Right lobe of liver (tissue), 6 donors: Measurements from ENCODE around the gene ATG9B. TPM values are rescaled to one million over a fixed set of nuclear protein-coding genes. Genes with fewer than 3 reads are reported as not detected.

Experiments used
- ATAC-seq, 4 donors: fragments of 200-7000 bp; cut with Tn5 transposase; one replicate each; pipeline ENCODE4 v1.9.1; 2020; ENCODE audit warnings: mild to moderate bottlenecking in 4 of 4, moderate library complexity in 4 of 4
- DNase-seq, 3 donors: peaks; one replicate each; pipeline ENCODE4 v3.0.0-alpha.2; 2020
- H3K27ac ChIP-seq, 3 donors: fragments of 200-600 bp; one replicate each; pipeline ENCODE4 v1.8.0; 2022
- H3K27me3 ChIP-seq, 2 donors: fragments of 200-600 bp; one replicate each; pipeline ENCODE4 v1.8.0; 2022
- H3K36me3 ChIP-seq, 4 donors: fragments of 200-600 bp; sonication (generic) in 1 of 4; one replicate each; pipeline versions ENCODE4 v1.5.1 to v1.8.0; 2017 to 2022; ENCODE audit warnings: control low read depth in 1 of 4
- H3K4me1 ChIP-seq, 4 donors: fragments of 200-600 bp; sonication (generic) in 1 of 4; one replicate each; pipeline versions ENCODE4 v1.5.1 to v1.8.0; 2017 to 2022; ENCODE audit warnings: control low read depth in 1 of 4
- H3K4me3 ChIP-seq, 3 donors: fragments of 200-600 bp; one replicate each; pipeline ENCODE4 v1.8.0; 2022
- H3K9me3 ChIP-seq, 4 donors: fragments of 200-600 bp; sonication (generic) in 1 of 4; one replicate each; pipeline versions ENCODE4 v1.5.1 to v1.8.0; 2017 to 2022; ENCODE audit warnings: control low read depth in 1 of 4
- CTCF ChIP-seq, 4 donors: fragments of 200-600 bp in 3 of 4; fragments of 450-650 bp in 1 of 4; IDR thresholded peaks; one replicate each; pipeline versions ENCODE4 v1.5.1 to v1.8.0; 2016 to 2022; ENCODE audit warnings: antibody characterized with exemption in 4 of 4, mild to moderate bottlenecking in 2 of 4
- POLR2A ChIP-seq: fragments of 450-650 bp; IDR thresholded peaks from one replicate; pipeline ENCODE4 v1.6.1; 2017; ENCODE audit warnings: antibody characterized with exemption, mild to moderate bottlenecking
- WGBS: methylation state at CpG from one replicate; pipeline ENCODE4 v1.1.6; 2018; ENCODE audit warnings: low coverage, low lambda C conversion rate; ENCODE audit not compliant: insufficient coverage; ENCODE audit errors: missing lambda C conversion rate; 5-methylcytosine and 5-hydroxymethylcytosine counted together
- intact Hi-C, 2 donors: fragments of 100-400 bp; cut with DNase I; formaldehyde crosslinking; loops; one replicate each; pipeline versions ENCODE4 v1.11.2 to v1.14.1; 2022
- total RNA-seq, 6 experiments: library from RNA; depleted of rRNA in 2 of 6; stranded (reverse); fragments of >200 nt in 2 of 6; fragmentation: NEBNext Ultra II Directional in 3 of 6; extraction: Animal tissue kit (Norgen Biotek cat#: 25700) in 3 of 6; gene quantifications; one replicate each; pipeline versions ENCODE4 v1.1.0 to v1.2.4, GENCODE V29; 2016 to 2023
- donor health status: DM: no; HTN: yes; CAD: no.
- donor health status: DM: no; HTN: no; CAD: no.
- donor health status: DM: no; HTN: no; CAD: no.
- donor health status: DM: no; HTN: yes; CAD: no.
- donor health status: DM: no; HTN: yes; CAD: no.

Gene ATG9B
- total RNA-seq, 6 experiments from 2014 or later: 0.40 TPM; not detected in 5

GRCh38 chr7:151000897-151001495, 23.3 kb downstream of the ATG9B start:
- H3K4me1 ChIP-seq: no peaks in the 10 kb centered on the region
- no peaks in the 10 kb centered on the region for H3K27me3 ChIP-seq
- no peak overlapping the region for H3K4me3 ChIP-seq
- H3K9me3 ChIP-seq: no peaks in the 10 kb centered on the region
- TF ChIP-seq CTCF (IDR thresholded peaks at IDR 0.05): no peak
- TF ChIP-seq POLR2A: no peak
- intact Hi-C loops: no loop called here
- 77% methylated on average over 3 of the region's 13 CpGs for WGBS
- no peaks in the 10 kb centered on the region for H3K36me3 ChIP-seq
- no peak for DNase-seq
- no peak overlapping the region for H3K27ac ChIP-seq
- ATAC-seq: no peak

GRCh38 chr7:150999497-151000230, 24.6 kb downstream of the ATG9B start:
- TF ChIP-seq POLR2A: no peak
- no peak for TF ChIP-seq CTCF (IDR thresholded peaks at IDR 0.05)
- Histone ChIP-seq H3K4me1 (no peaks in the 10 kb centered on the region), H3K27ac (no peak overlapping the region), H3K9me3 (no peaks in the 10 kb centered on the region), H3K27me3 (no peaks in the 10 kb centered on the region), H3K4me3 (no peak overlapping the region), H3K36me3 (no peaks in the 10 kb centered on the region)
- DNase-seq (no peak), ATAC-seq (no peak)
- intact Hi-C loops: no loop called here
- WGBS: 57% methylated on average over 5 of the region's 5 CpGs

- DNase-seq (no peak), ATAC-seq (no peak)
- TF ChIP-seq POLR2A: no peak
- no peak for TF ChIP-seq CTCF (IDR thresholded peaks at IDR 0.05)
- Histone ChIP-seq H3K27ac (no peak overlapping the region), H3K27me3 (no peaks in the 10 kb centered on the region), H3K36me3 (no peaks in the 10 kb centered on the region), H3K9me3 (no peaks in the 10 kb centered on the region), H3K4me3 (no peak overlapping the region), H3K4me1 (no peaks in the 10 kb centered on the region)
- WGBS: no CpG with 5 or more reads among the region's 12 CpGs
- intact Hi-C loops: no loop called here
These were observed 25.3 kb downstream of the ATG9B start for GRCh38 chr7:150999001-150999400.

- H3K9me3 ChIP-seq: no peaks in the 10 kb centered on the region
- intact Hi-C loops: no loop called here
- WGBS: 67% methylated on average over 16 of the region's 20 CpGs
- TF ChIP-seq CTCF (IDR thresholded peaks at IDR 0.05): no peak
- no peak for TF ChIP-seq POLR2A
- no peak overlapping the region for H3K4me3 ChIP-seq
- no peaks in the 10 kb centered on the region for H3K4me1 ChIP-seq
- no peak overlapping the region for H3K27ac ChIP-seq
- H3K36me3 ChIP-seq: no peaks in the 10 kb centered on the region
- H3K27me3 ChIP-seq: no peaks in the 10 kb centered on the region
- DNase-seq: no peak
- no peak for ATAC-seq
These were observed 26.0 kb downstream of the ATG9B start for GRCh38 chr7:150998341-150998740.
